Stimulated activated CD4-positive, alpha-beta T cell treated with anti-CD3 and anti-CD28 coated beads, Interleukin-2, amount 100 ng/mL, for 4 hours (primary cell): ENCODE measurements around the gene RABEP1.
"Not testable (repeated sequence)": the region's sequence is repeated elsewhere in the genome, so short reads cannot be mapped to it uniquely, and the experiment has no call there.

Experiments
- DNase-seq: peaks from one replicate; pipeline ENCODE4 v3.0.0-alpha.2; 2020; ENCODE audit warnings: low read depth

Gene RABEP1, protein sequence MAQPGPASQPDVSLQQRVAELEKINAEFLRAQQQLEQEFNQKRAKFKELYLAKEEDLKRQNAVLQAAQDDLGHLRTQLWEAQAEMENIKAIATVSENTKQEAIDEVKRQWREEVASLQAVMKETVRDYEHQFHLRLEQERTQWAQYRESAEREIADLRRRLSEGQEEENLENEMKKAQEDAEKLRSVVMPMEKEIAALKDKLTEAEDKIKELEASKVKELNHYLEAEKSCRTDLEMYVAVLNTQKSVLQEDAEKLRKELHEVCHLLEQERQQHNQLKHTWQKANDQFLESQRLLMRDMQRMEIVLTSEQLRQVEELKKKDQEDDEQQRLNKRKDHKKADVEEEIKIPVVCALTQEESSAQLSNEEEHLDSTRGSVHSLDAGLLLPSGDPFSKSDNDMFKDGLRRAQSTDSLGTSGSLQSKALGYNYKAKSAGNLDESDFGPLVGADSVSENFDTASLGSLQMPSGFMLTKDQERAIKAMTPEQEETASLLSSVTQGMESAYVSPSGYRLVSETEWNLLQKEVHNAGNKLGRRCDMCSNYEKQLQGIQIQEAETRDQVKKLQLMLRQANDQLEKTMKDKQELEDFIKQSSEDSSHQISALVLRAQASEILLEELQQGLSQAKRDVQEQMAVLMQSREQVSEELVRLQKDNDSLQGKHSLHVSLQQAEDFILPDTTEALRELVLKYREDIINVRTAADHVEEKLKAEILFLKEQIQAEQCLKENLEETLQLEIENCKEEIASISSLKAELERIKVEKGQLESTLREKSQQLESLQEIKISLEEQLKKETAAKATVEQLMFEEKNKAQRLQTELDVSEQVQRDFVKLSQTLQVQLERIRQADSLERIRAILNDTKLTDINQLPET

DNA sequence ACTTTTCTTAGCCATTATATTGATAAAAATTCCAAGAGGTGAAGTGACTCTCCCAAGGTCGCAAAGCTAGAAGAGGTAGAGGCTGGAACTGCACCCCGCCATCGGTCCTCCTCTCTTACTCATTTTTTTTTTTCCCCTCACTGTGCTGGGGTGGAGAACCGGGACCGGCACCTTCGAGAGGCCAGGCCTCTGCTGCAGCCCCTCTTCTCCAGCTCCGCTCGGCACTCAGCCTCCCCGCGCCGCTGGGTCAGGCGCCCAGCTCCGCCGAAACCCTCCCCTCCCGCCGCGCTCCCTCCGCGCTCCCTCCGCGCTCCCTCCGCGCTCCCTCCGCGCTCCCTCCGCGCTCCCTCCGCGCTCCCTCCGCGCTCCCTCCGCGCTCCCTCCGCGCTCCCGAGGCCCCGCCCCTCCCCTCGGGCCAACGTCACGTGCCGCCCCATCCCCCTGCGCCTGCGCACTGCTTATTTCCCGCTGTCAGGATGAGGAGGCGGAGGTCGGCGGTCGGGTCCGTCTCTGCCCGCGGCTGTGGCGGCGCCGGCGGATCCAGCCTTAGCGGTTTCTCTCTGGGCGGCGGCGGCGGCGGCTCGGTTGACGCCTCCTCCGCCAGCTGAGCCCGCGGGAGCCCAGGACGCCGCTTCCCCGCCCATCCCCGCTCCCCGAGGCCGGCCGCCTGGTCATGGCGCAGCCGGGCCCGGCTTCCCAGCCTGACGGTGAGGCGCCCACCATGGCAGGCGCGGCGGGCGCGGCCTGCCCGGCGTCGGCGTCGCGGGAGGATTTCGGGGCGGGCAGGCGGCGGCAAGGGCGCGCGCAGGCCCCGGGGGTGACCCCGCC is at the start of gene RABEP1:
Gene RABEP1 (plus strand): TSS at position 471 of the 828 bp plus-strand sequence. CDS start 203 bp downstream, at position 674.
- peak; percentile 90 for DNase-seq

DNA sequence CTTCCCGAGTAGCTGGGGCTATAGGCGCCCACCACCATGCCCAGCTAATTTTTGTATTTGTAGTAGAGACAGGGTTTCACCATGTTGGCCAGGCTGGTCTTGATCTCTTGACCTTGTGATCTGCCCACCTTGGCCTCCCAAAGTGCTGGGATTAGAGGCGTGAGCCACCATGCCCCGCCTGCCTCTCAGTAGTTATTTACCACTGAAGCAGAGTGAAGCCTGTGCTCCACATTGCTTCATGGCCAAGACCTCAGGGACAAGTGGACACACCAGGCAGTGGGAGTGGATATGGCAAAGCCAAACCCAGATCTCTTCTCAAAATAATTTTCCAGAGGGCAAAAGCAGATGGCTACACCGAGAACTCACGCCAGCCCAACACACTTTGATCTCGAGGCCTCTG is 48.6 kb upstream of the RABEP1 start:
- DNase-seq, result not testable (repeated sequence)

DNA sequence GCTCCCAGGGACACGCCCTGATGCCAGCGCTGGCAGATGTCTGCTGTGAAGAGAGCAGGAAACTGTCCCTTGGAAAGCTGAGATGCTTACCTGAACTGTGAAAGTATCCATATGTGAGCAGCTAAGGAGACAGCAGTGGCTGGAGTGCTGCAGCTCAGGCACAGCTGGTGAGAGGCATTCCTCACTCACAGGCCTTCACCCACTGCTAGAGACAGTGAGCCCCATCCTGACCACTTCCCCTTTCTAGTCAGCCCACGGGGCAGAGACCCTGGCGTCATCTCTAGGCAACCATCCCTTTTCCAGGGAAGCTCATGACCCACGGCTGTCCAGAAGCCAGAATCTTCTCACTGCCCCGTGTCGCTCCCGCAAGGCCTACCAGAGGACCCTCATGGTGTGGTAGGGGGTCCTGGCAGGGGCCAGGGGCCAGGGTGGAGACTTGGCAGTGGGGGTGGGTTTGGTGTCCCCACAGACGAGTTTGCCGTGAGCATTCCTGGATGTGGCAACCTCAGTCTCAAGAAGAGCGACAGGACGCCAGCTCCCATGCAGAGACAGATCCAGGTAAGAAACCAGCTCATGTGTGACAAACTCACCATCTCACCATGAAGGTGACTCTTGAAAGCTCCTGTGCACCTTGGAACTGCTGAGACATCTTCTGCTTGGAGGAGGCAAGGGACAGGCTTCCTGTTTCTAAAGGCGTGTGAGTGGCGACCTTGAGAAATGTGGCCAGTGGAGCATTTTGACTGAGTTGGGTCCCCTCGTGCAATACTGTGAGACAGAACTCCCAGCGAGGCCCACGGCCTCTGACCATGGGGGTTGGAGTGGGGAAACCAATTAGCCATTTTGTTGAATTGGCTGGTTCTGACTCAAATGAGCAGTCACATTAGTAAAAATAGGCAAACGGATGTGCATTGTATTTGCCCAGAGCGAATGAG is 47.2 kb upstream of the RABEP1 start, which contains the start of gene SCIMP:
Gene SCIMP (minus strand): TSS at position 216 of the 932 bp plus-strand sequence. CDS start 105 bp downstream, at position 111.
- DNase-seq, result no peak

DNA sequence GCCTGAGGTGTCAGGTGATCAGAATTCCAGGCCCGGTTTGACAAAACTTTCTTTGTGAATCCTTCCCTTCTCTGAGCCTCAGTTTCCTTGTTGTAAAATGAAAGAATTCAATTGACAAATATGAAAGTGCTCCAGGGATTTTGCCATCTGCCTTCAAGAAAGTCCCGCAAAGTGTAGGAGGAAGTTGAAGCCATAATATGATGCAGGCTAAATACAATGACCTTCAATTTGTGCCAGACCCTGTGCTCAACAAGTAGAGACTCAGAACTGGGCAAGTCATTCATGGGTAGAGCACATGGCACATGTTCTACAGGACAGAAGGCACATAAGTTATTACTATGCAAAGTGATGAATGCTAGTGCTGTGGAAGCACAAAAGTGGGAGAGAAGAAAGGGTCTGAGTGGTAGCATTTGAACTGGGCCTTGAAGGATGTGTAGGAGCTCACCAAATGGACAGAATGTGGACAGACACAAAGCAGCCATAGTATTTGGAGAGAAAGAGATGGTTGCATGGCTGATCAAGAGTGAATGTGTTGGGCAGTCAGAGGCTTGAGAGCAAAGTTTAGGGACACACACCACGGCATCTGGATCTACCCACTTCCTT is 45.0 kb upstream of the RABEP1 start:
- no peak for DNase-seq

DNA sequence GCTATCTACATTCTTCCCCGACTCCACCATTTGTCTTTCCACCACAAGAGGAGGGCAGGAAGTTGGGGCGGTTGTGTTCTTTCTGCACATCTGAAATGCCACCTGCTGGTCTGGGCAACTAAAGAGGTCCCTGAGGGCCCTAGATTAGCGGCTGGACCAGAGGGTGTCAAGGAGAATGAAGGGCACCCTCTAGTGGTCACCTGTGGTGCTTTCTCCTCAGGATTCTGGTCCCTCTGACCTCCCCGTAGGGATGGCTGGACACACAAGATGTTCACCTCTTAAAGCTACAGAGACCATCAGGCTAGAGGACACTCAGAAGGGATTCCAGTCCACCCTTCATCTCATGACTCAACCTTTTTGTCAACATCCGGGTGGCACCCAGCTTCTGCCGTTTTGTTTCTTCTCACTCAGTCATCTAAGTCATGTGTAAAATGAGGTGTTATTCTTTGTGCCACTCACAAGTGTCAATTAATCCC is 44.5 kb upstream of the RABEP1 start:
- DNase-seq, result no peak

DNA sequence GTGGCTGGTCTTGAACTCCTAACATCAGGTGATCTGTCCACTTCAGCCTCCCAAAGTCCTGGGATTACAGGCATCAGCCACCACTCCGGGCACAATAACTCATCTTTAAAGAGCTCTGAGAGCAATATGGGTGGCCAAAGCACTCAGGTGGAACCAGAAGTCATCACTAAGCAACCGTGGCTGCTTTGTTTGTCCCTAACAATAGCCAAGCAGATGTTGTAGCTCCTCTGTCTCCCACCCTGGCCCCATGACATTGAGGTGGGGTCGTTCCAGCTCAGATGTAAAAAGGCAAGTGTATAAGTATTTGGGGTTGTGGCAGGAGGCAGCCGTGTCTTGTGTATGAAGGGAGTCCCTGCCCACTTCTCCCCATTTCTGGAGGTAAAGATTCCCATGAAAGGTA is 43.8 kb upstream of the RABEP1 start:
- no peak for DNase-seq

DNA sequence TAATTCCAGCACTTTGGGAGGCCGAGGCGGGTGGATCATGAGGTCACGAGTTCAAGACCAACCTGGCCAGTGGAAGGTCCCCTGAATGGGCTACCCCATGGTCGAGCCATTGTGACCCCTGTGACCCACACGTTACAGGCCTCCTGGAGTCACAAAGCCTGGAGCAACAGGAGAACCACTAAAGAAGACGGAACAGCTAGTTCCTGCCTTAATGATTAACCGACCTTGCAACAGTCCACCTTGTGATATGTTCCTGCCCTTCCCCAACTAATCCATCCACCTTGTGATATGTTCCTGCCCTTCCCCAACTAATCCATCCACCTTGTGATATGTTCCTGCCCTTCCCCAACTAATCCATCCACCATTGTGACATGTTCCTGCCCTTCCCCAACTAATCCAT is 42.3 kb upstream of the RABEP1 start:
- not testable (repeated sequence) for DNase-seq

DNA sequence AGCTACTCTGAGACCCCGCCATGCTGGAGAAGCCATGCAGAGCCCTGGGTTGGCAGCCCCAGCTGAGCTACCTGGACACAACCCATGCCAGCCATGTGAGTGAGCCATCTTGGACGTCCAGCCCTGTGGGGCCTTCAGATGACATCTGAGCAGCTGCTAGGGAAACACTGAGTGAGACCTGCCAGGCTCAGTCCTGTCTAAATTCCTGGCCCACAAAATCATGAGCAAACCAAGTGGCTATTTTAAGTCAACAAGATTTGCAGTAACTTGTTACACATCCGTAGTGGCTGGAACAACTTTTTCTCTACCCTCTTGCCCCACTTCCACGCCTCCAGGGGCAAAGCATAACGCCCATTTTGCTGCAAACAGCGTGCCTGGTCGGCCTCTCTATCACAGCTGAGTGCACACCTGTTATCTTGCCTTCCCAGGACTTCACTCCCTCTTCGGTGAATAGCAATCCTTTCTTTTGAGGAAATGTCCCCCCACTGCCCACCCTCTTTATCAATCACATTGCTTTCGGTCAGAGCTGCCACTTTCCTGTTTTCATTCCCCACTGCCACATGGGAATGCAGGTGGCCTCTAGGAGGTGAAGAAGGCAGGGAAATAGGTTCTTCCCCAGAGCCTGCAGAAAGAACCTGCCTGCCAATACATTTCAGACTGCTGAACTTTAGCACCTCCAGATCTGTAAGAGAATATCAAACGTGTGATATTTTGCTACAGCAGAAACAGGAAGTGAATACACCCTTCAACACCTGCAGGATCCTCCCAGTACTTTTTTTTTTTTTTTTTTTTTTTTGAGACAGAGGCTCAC is 40.0 kb upstream of the RABEP1 start:
- DNase-seq, result no peak

DNA sequence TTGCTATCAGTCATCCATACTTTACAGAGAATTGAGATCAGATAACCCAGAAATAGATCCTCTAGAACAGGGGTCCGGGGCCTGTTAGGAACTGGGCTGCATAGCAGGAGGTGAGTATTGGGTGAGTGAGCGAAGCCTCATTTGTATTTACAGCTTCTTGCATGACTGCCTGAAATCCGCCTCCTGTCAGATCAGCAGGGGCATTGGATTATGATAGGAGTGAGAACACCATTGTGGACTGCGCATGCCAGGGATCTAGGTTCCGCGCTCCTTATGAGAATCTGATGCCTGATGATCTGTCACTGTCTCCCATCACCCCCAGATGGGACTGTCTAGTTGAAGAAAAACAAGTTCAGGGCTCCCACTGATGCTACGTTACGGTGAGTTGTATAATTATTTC is 34.5 kb upstream of the RABEP1 start:
- DNase-seq, result no peak

DNA sequence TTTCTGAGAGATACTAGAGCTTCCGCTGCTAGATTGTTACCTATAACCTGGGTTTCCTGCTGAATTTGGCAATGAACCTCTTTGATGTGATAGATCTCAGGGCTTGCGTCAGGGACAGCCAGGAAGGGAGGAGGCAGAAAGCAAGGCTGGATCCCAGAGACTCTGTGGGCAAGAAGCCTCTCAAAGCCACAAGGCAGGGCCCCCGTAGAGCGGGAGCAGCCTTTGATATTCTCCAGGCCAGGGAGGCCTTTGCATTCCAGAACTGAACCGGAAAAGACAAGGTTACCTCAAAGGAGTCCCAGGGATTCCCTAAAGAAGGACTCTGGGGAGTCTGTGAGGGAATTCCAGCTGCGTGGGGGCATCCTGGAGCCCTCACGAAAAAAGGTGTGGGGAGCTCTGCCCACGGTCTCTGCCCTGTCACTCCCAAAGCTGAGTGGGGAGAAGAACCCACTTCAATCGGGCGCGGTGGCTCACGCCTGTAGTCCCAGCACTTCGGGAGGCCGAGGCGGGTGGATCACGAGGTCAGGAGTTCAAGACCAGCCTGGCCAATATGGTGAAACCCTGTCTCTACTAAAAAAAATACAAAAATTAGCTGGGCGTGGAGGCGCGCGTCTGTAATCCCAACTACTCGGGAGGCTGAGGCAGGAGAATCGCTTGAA is 33.1 kb upstream of the RABEP1 start:
- DNase-seq, result no peak

DNA sequence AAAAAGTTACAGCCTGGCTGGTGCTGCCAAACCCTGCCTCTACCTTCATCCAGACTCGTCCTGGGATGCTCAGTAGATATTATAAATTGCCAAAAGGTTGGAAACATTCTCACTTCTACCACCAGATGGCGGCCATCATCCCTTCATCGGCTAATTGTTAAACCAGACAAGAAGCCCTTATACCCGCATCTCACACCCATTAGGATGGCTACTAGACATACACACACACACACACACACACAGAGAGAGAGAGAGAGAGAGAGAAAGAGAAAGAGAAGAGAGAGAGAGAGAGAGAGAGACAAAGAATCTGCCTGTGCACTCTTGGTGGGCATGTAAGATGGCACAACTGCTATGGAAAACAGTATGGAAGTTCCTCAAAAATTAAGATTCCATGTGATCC is 32.5 kb upstream of the RABEP1 start:
- peak; percentile 47 for DNase-seq

DNA sequence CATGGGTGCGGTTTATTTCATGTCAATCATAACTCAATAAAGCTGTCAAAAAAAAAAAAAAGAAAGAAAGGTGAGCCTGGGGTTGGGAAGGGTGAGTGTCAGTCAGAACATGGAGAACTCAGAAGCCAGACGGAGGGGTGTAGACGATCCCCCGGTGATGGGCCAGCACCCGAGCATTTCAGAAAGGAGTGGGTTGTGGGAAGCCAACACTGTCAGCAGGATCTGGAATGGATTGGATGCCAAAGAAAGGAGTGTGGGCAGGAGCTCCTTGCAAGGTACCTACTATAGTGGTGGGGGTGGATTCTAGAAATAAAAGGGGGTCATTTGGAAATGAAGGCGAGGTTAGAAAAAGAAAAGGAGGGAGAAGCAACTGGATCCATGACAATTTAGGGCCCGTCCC is 27.7 kb upstream of the RABEP1 start:
- DNase-seq, result no peak

DNA sequence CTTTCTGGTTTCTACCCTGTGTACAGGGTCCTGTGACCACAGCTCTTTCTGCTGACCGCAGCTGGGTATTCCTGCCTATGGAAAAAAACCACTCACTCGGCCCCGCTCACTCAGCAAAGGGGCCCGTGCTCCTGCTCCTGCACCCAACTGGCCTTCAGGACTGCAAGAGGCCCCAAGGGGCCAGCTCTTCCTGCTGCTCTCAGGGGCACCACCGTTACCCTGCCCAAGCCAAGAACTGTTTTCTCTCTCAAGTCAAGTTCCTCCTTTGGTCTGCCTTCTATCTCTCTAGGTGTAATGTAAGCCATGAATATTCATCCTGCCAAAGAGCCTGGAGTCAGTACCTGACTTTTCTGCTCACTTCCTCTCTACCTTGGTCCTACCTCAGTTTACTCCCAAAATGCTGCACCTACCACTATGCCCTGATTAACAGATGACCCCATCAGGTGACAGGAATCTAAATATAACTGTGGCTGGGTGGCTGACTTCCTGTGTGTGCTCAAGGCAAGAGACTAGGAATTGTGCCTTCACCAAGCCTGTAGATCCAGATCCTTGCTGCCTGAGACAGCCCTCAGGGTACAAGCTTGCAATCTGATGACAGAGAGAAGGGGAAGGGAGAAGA is 27.1 kb upstream of the RABEP1 start:
- no peak for DNase-seq

DNA sequence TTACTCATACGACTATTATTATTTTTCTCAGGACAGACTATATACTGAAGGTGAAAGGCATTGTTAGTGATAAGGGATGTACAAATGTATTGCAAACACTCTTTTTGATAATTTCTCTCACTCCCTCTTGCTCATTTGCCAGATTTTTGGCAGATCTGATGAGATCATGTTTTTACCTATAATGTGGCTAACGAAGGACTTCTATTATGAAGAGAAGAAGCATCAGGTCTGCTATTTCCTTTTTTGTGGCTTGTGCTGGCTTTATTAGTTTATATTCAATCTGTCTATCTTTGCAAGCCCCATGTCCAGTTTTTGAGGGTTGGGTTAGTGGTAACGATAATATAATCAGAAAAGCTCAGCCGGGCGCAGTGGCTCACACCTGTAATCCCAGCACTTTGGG is 25.0 kb upstream of the RABEP1 start:
- DNase-seq, result no peak

DNA sequence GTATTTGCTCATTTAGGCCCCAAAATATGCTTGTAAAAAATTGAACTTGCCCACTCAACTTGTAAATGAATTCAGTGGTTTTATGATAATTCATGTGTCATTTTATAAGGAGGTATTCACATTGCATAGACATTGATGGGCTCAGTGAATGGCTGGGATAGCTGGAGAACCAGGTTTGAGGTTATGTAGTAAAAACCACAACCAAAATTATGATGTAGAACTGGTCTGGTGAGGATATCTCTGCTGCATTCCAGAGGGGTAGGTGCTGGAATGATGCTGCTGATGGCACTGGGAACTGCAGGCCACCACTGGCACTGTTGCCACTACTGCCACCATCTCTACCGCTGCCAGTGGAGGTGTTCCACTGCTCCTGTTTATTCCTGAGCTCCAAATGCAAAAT is 21.5 kb upstream of the RABEP1 start:
- DNase-seq, result no peak

DNA sequence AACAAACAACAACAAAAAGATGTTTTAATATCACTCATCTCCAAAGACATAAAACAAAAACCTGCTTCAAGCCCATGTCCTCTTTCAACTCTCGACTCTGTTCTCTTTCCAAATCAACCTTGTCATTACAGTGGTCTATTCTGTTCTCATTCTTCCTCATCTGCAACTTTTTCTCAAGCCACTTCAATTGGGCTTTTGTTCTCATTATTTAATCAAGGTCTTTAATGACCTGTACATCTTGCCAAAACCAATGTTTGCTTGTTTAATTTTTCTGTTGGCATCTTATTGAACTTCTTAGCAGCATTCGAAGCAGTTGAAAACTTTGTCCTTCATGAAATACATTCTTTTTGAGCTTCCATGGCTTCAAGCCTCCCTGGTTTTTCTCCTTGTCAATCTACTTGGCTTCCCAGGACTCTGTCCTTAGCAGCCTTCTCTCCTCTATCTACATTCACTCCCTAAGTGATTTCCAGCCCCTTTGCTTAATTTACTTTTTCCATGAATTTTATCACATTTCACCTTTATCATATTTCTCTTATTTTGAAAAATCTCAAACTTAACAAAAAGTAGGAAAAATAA is 19.6 kb upstream of the RABEP1 start:
- DNase-seq, result no peak

DNA sequence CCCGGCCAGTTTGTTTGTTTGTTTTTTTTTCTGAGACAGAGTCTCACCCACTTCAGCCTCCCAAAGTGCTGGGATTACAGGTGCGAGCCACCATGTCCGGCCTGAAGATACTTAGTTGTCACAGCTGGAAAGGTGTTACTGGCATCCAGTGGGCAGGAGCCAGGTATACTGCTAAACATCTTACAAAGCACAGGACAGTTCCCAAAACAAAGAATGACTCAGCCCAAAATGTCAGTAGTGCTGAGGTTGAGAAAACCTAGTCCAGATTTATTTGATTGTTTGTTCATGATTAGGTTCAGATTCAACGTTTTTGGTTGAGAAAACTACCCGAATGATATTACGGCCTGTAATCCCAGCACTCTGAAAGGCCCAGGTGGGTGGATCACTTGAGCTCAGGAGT is 18.6 kb upstream of the RABEP1 start:
- no peak for DNase-seq

DNA sequence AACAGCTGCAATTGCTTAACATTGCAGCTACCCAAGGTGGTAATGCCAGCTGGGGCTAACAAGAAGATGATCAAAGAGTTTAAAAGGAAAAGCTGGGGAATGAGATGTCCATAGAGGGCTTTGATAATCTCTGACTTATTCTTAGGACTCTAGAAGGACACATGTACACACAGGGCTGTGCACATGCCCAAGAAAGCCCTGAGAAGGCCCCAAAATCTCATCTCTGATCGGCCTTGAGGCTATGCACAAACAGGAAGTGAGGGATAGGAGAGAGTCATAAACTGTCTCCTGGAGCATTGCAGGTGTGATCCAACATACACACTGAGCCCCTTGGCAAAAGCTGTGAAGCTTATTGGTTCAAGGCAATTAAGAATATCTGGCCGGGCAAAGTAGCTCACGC is 17.2 kb upstream of the RABEP1 start:
- DNase-seq, result no peak
